CD14-positive monocyte (primary cell): ENCODE results near the gene ZNF586. TPM values are rescaled to one million over a fixed set of nuclear protein-coding genes. Genes with fewer than 3 reads are reported as not detected.
A peak's percentile ranks its signal among the peaks of the same experiment; 100 is the strongest.
"Not testable (repeated sequence)": the region's sequence is repeated elsewhere in the genome, so short reads cannot be mapped to it uniquely, and the experiment has no call there.

Source experiments
- DNase-seq, 3 donors: peaks; one replicate each; pipeline ENCODE4 v3.0.0-alpha.2; 2011 to 2022
- H2AFZ ChIP-seq: 2 replicates; pipeline ENCODE4 v1.6.0; 2012; ENCODE audit warnings: mild to moderate bottlenecking, low read depth, low read length, inconsistent platforms; ENCODE audit not compliant: insufficient read depth, poor library complexity, severe bottlenecking
- H3K27ac ChIP-seq, 2 donors: 1 replicate in 1 of 2; 2 replicates in 1 of 2; pipeline ENCODE4 v1.5.1; 2012 to 2013; ENCODE audit warnings: low read length in 2 of 2, control low read depth in 1 of 2, inconsistent platforms in 1 of 2, low read depth in 1 of 2, mild to moderate bottlenecking in 1 of 2
- H3K27me3 ChIP-seq, 2 donors: one replicate each; pipeline versions ENCODE4 v1.6.0 to v1.6.1; 2011 to 2013; ENCODE audit warnings: low read length in 2 of 2; ENCODE audit not compliant: control insufficient read depth in 2 of 2, insufficient read depth in 2 of 2
- H3K36me3 ChIP-seq, 2 donors: replicated peaks in 1 of 2; 1 replicate in 1 of 2; 2 replicates in 1 of 2; pipeline versions ENCODE4 v1.5.1 to v1.6.1; 2012 to 2013; ENCODE audit warnings: low read length in 2 of 2, control low read depth in 1 of 2, inconsistent platforms in 1 of 2, mild to moderate bottlenecking in 1 of 2; ENCODE audit not compliant: insufficient read depth in 2 of 2, control insufficient read depth in 1 of 2
- H3K4me1 ChIP-seq, 2 donors: 1 replicate in 1 of 2; 2 replicates in 1 of 2; pipeline versions ENCODE4 v1.5.1 to v1.6.1; 2012 to 2013; ENCODE audit warnings: low read length in 2 of 2, control low read depth in 1 of 2, inconsistent platforms in 1 of 2, mild to moderate bottlenecking in 1 of 2, moderate library complexity in 1 of 2; ENCODE audit not compliant: insufficient read depth in 2 of 2, control insufficient read depth in 1 of 2
- H3K4me2 ChIP-seq: replicated peaks from 2 replicates; pipeline ENCODE3; 2012; ENCODE audit warnings: low read length, moderate library complexity, mild to moderate bottlenecking; ENCODE audit not compliant: poor library complexity, severe bottlenecking; ENCODE audit errors: extremely low read depth
- H3K4me3 ChIP-seq, 3 experiments: fragments of 200-600 bp in 1 of 3; sonication (generic) in 1 of 3; replicated peaks in 1 of 3; 1 replicate in 2 of 3; 2 replicates in 1 of 3; pipeline ENCODE4 v1.5.1; 2011 to 2013; ENCODE audit warnings: low read length in 3 of 3, mild to moderate bottlenecking in 3 of 3, control low read depth in 2 of 3, low read depth in 2 of 3, inconsistent platforms in 1 of 3, moderate library complexity in 1 of 3
- H3K79me2 ChIP-seq: 2 replicates; pipeline ENCODE4 v1.6.0; 2012; ENCODE audit warnings: mild to moderate bottlenecking, control low read depth, inconsistent platforms, low read length, moderate library complexity; ENCODE audit not compliant: insufficient read depth
- H3K9ac ChIP-seq: 2 replicates; pipeline ENCODE4 v1.6.0; 2017; ENCODE audit warnings: low read length, mild to moderate bottlenecking; ENCODE audit not compliant: insufficient read depth, poor library complexity, severe bottlenecking
- H3K9me3 ChIP-seq, 2 donors: replicated peaks in 1 of 2; 1 replicate in 1 of 2; 2 replicates in 1 of 2; pipeline versions ENCODE4 v1.5.1 to v1.6.1; 2012 to 2013; ENCODE audit warnings: low read length in 2 of 2, control low read depth in 1 of 2; ENCODE audit not compliant: control insufficient read depth in 1 of 2, insufficient read depth in 1 of 2
- H4K20me1 ChIP-seq: 2 replicates; pipeline ENCODE4 v1.6.0; 2012; ENCODE audit warnings: mild to moderate bottlenecking, low read length, control low read depth, moderate library complexity; ENCODE audit not compliant: insufficient read depth
- H3K27ac Mint-ChIP-seq, 7 donors: one replicate each; pipeline ENCODE4 v1.8.0; 2020; ENCODE audit warnings: mild to moderate bottlenecking in 7 of 7, mixed read lengths in 7 of 7, moderate library complexity in 6 of 7, inconsistent platforms in 2 of 7
- H3K27me3 Mint-ChIP-seq, 3 donors: one replicate each; pipeline ENCODE4 v1.8.0; 2021 to 2022; ENCODE audit warnings: low read depth in 3 of 3, mild to moderate bottlenecking in 3 of 3, mixed read lengths in 3 of 3, moderate library complexity in 3 of 3, inconsistent platforms in 1 of 3
- H3K36me3 Mint-ChIP-seq, 2 donors: one replicate each; pipeline ENCODE4 v1.8.0; 2020; ENCODE audit warnings: mixed read lengths in 2 of 2, inconsistent platforms in 1 of 2, mild to moderate bottlenecking in 1 of 2
- H3K4me1 Mint-ChIP-seq: one replicate; pipeline ENCODE4 v1.8.0; 2020; ENCODE audit warnings: mild to moderate bottlenecking, mixed read lengths
- H3K4me3 Mint-ChIP-seq, 2 donors: one replicate each; pipeline ENCODE4 v1.8.0; 2020; ENCODE audit warnings: mild to moderate bottlenecking in 2 of 2, mixed read lengths in 2 of 2, moderate library complexity in 1 of 2
- H3K9me3 Mint-ChIP-seq, 7 donors: one replicate each; pipeline ENCODE4 v1.8.0; 2020 to 2022; ENCODE audit warnings: mixed read lengths in 7 of 7, mild to moderate bottlenecking in 6 of 7, moderate library complexity in 6 of 7, inconsistent platforms in 2 of 7
- WGBS: methylation state at CpG from one replicate; pipeline ENCODE4 v1.1.5; 2013; ENCODE audit warnings: missing lambda C conversion rate; ENCODE audit not compliant: insufficient coverage; 5-methylcytosine and 5-hydroxymethylcytosine counted together
- intact Hi-C, 2 donors: fragments of 100-400 bp; cut with micrococcal nuclease; formaldehyde crosslinking; loops; one replicate each; pipeline versions ENCODE4 v1.15.0 to v1.15.1; 2023
- polyA plus RNA-seq, 3 donors: library from polyadenylated mRNA; depleted of rRNA in 1 of 3; unstranded in 2 of 3; stranded (reverse) in 1 of 3; fragments of 300-500 nt in 2 of 3; fragments of >200 nt in 1 of 3; fragmentation: Illumina TruSeq in 2 of 3; gene quantifications; 1 replicate in 2 of 3; 2 replicates in 1 of 3; pipeline ENCODE4 v1.2.3, GENCODE V29; 2012 to 2021
- TF ChIP-seq, protein P1 (sequence below): fragments of 200-600 bp; IDR thresholded peaks from one replicate; pipeline ENCODE4 v1.8.0; 2022; ENCODE audit warnings: antibody characterized with exemption, mild to moderate bottlenecking

The ZNF586 gene
- polyA plus RNA-seq, 3 donors = 7.7 to 10.5 (median 10.2) TPM

DNA sequence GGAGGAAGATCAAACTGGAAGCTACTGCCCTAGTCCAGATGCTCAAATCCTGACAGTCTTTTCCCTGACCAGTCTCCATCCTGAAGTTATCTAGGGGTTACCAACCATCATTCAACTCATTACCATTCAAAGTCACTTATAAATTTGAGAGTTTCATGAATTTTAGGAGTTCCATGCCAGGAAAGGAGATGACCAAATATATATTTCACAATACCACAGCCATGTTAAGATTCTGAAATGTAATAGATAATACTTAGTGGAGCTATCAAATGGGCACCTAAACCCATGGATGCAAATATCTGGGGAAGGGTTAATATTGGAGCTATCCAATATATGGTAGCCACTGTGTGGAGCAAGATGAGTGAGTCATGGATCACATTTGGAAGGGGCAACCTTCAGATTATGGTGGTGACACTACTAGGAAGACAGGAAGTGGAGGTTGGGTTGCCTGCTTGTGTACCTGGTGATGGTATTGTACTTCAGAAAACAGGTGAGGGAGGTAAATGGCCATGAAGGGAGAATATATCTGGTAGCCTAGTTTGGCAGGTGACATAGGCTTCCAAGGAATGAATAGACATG is 18.7 kb downstream of the ZNF586 start:
- no peaks in the 10 kb centered on the region for H3K4me1 ChIP-seq
- no peak overlapping the region for H3K4me2 ChIP-seq
- H3K9ac ChIP-seq = no peak overlapping the region
- H3K27me3 ChIP-seq = no peaks in the 10 kb centered on the region
- no peak overlapping the region for H3K27ac ChIP-seq
- H3K4me3 ChIP-seq = peak overlapping the region in 1 of 3 experiments; percentile 25
- Mint-ChIP-seq H3K4me3 (no peak overlapping the region), H3K9me3 (peaks cover 47 to 83% (median 80%) of the 10 kb centered on the region in 7 donors), H3K27me3 (no peaks in the 10 kb centered on the region), H3K36me3 (peaks cover 33 to 39% of the 10 kb centered on the region in 2 donors), H3K4me1 (peaks cover 2% of the 10 kb centered on the region), H3K27ac (no peak overlapping the region)
- H3K36me3 ChIP-seq = peaks cover 7 to 62% of the 10 kb centered on the region in 2 donors
- no peak overlapping the region for H2AFZ ChIP-seq
- intact Hi-C loops = no loop called here
- DNase-seq = no peak
- H3K79me2 ChIP-seq = no peaks in the 10 kb centered on the region
- H3K9me3 ChIP-seq = peaks cover 76 to 83% of the 10 kb centered on the region in 2 donors
- H4K20me1 ChIP-seq = no peaks in the 10 kb centered on the region
- TF ChIP-seq, protein P1, sequence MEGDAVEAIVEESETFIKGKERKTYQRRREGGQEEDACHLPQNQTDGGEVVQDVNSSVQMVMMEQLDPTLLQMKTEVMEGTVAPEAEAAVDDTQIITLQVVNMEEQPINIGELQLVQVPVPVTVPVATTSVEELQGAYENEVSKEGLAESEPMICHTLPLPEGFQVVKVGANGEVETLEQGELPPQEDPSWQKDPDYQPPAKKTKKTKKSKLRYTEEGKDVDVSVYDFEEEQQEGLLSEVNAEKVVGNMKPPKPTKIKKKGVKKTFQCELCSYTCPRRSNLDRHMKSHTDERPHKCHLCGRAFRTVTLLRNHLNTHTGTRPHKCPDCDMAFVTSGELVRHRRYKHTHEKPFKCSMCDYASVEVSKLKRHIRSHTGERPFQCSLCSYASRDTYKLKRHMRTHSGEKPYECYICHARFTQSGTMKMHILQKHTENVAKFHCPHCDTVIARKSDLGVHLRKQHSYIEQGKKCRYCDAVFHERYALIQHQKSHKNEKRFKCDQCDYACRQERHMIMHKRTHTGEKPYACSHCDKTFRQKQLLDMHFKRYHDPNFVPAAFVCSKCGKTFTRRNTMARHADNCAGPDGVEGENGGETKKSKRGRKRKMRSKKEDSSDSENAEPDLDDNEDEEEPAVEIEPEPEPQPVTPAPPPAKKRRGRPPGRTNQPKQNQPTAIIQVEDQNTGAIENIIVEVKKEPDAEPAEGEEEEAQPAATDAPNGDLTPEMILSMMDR = no peak

DNA sequence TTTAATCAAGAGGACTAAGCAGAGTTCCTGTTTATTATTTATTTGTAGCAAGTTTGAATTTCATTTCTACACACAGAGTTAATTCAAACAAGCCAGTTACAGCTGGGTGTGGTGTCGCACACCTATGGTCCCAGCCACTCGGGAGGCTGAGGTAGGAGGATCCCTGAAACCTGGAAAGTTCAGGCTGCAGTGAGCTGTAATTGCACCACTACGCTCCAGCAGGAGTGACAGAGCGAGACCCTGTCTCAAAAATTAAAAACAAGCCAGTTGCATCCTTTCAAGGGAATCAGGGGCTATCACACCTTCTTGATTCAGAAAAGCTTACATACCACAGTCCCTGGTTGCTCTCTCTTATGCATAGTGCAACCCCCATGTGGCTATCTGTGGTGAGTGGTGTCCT is 19.8 kb downstream of the ZNF586 start:
- peaks cover 66 to 73% of the 10 kb centered on the region in 2 donors for H3K9me3 ChIP-seq
- Mint-ChIP-seq H3K4me1 (peaks cover 2% of the 10 kb centered on the region), H3K36me3 (peaks cover 37 to 45% of the 10 kb centered on the region in 2 donors), H3K27ac (no peak overlapping the region), H3K27me3 (no peaks in the 10 kb centered on the region), H3K4me3 (no peak overlapping the region), H3K9me3 (peaks cover 47 to 74% (median 70%) of the 10 kb centered on the region in 7 donors)
- peaks cover 9 to 63% of the 10 kb centered on the region in 2 donors for H3K36me3 ChIP-seq
- no peak overlapping the region for H2AFZ ChIP-seq
- no peaks in the 10 kb centered on the region for H3K4me1 ChIP-seq
- no peak overlapping the region for H3K9ac ChIP-seq
- no peak overlapping the region for H3K27ac ChIP-seq
- no peak for DNase-seq
- H4K20me1 ChIP-seq = no peaks in the 10 kb centered on the region
- 100% methylated on average over 4 of the region's 4 CpGs for WGBS
- H3K4me3 ChIP-seq = no peak overlapping the region
- TF ChIP-seq, protein P1 = no peak
- no peaks in the 10 kb centered on the region for H3K27me3 ChIP-seq
- no peaks in the 10 kb centered on the region for H3K79me2 ChIP-seq
- intact Hi-C loops = no loop called here
- H3K4me2 ChIP-seq = no peak overlapping the region

DNA sequence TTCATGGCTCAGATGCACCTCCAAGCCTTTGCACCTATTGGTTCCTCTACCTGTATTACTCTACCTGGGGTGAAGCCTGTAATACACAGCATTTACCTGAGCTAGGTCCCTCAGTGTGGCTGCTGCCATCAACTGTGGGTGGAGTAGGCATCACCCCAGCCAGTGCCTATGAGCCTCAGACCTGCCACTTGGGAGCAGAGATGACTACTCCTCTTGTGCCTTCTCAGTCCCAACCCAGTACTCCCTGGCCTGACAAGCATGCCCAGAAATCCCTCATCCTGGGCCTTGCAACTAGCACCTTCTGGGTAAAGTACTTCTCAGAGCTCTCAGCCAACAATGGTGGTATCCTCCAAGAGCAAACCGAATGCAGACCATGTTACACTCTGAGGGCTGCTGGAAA is 27.1 kb downstream of the ZNF586 start:
- H3K4me3 ChIP-seq, H3K27ac ChIP-seq, H3K4me3 Mint-ChIP-seq, H3K9me3 Mint-ChIP-seq, H3K9ac ChIP-seq, intact Hi-C loops, H3K4me2 ChIP-seq, H4K20me1 ChIP-seq, H3K27me3 ChIP-seq, DNase-seq, H3K9me3 ChIP-seq, H3K79me2 ChIP-seq, H2AFZ ChIP-seq, H3K27me3 Mint-ChIP-seq: not testable (repeated sequence)
- no CpG with 5 or more reads among the region's 1 CpG for WGBS
- Histone ChIP-seq H3K36me3 (peaks cover 10 to 21% of the 10 kb centered on the region in 2 donors), H3K4me1 (peaks cover 24 to 28% of the 10 kb centered on the region in 2 donors)
- H3K36me3 Mint-ChIP-seq = peaks cover 36 to 41% of the 10 kb centered on the region in 2 donors
- H3K27ac Mint-ChIP-seq = peak overlapping the region in 2 of 7 donors; percentile 10 to 50
- H3K4me1 Mint-ChIP-seq = peaks cover 28% of the 10 kb centered on the region
